SK-N-MC (cell line): ENCODE results near the gene CTXN3.
"Not testable (repeated sequence)": the region's sequence is repeated elsewhere in the genome, so short reads cannot be mapped to it uniquely, and the experiment has no call there.

Source experiments
- DNase-seq: peaks from one replicate; pipeline ENCODE4 v3.0.0-alpha.2; 2011; ENCODE audit warnings: low read depth, low spot score
- H3K27ac ChIP-seq: fragments of 200-600 bp; sonication (generic); 2 replicates; pipeline ENCODE4 v1.5.1; 2016; ENCODE audit warnings: mixed run types
- H3K36me3 ChIP-seq: fragments of 200-600 bp; sonication (generic); 2 replicates; pipeline ENCODE4 v1.6.1; 2017; ENCODE audit warnings: antibody characterized with exemption, low read length, mixed read lengths; ENCODE audit not compliant: insufficient read depth
- H3K4me3 ChIP-seq: fragments of 200-600 bp; sonication (generic); 2 replicates; pipeline ENCODE4 v1.5.1; 2016
- H3K9ac ChIP-seq: fragments of 200-600 bp; sonication (generic); 2 replicates; pipeline ENCODE4 v1.8.0; 2017; ENCODE audit warnings: mixed run types, mixed read lengths; ENCODE audit not compliant: insufficient read length
- H3K9me3 ChIP-seq: fragments of 200-600 bp; sonication (generic); 2 replicates; pipeline ENCODE4 v1.6.1; 2017; ENCODE audit warnings: low read depth, mild to moderate bottlenecking, antibody characterized with exemption, low read length, moderate library complexity, mixed read lengths
- EZH2 ChIP-seq: fragments of 200-600 bp; sonication (generic); IDR thresholded peaks from one replicate; pipeline ENCODE4 v1.6.1; 2017; ENCODE audit warnings: antibody characterized with exemption
- FOXP2 ChIP-seq: optimal IDR thresholded peaks from 2 replicates; pipeline ENCODE3; 2011; ENCODE audit warnings: mild to moderate bottlenecking, moderate library complexity; ENCODE audit not compliant: insufficient read depth; ENCODE audit errors: extremely low read length, control extremely low read depth
- POLR2AphosphoS5 ChIP-seq: IDR thresholded peaks from 2 replicates; pipeline ENCODE4 v1.6.1; 2012; ENCODE audit warnings: mild to moderate bottlenecking, low read depth, low read length, borderline replicate concordance

Gene CTXN3

GRCh38 chr5:127664093-127664492, 15.2 kb downstream of the CTXN3 start:
- H3K27ac ChIP-seq = no peak overlapping the region
- no peak for TF ChIP-seq EZH2
- TF ChIP-seq POLR2AphosphoS5 = no peak
- TF ChIP-seq FOXP2 = no peak
- H3K9ac ChIP-seq = no peak overlapping the region
- no peaks in the 10 kb centered on the region for H3K9me3 ChIP-seq
- no peaks in the 10 kb centered on the region for H3K36me3 ChIP-seq
- H3K4me3 ChIP-seq = no peak overlapping the region
- no peak for DNase-seq

- no peak overlapping the region for H3K9ac ChIP-seq
- TF ChIP-seq POLR2AphosphoS5 (no peak), EZH2 (no peak), FOXP2 (no peak)
- H3K4me3 ChIP-seq = no peak overlapping the region
- no peaks in the 10 kb centered on the region for H3K36me3 ChIP-seq
- no peaks in the 10 kb centered on the region for H3K9me3 ChIP-seq
- no peak overlapping the region for H3K27ac ChIP-seq
- DNase-seq = no peak
Measured at GRCh38 chr5:127665641-127666040, 16.8 kb downstream of the CTXN3 start.

DNA sequence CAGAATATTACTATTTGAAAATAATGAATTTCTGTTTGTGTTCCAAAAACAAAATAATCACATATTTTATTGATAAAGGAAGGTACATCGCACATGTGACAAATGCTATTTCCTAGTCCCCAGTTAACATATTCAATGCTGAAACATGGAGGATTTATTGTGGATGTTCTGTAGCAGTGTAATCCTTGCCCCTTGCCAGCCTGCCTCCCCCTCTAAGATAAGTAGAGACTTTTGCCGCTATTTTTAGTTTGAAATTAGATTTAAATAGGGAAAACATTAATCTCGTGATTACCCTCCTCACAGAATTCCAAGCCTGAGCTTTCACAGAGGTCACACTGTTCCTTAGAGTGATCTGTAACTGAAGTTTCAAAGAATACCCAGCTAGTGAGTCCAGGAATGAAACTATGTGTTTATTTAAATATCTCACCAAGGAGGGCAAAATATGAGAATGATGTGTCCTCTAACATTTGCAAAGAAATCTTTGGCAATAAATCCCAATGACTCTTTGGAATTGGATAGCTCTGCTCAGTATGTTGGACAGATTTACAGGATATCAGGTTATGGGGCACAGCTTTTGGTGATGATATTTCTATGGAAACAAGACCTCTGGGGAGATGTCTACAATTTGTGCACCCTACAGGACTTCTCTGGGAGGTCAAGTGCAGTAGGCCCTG, 17.3 kb downstream of the CTXN3 start:
- Histone ChIP-seq H3K9me3 (no peaks in the 10 kb centered on the region), H3K36me3 (no peaks in the 10 kb centered on the region), H3K9ac (no peak overlapping the region), H3K4me3 (no peak overlapping the region), H3K27ac (no peak overlapping the region)
- DNase-seq = no peak
- no peak for TF ChIP-seq EZH2
- no peak for TF ChIP-seq POLR2AphosphoS5
- TF ChIP-seq FOXP2 = no peak

GRCh38 chr5:127667926-127668325, 19.0 kb downstream of the CTXN3 start:
- H3K4me3 ChIP-seq = no peak overlapping the region
- no peaks in the 10 kb centered on the region for H3K9me3 ChIP-seq
- H3K9ac ChIP-seq = no peak overlapping the region
- no peaks in the 10 kb centered on the region for H3K36me3 ChIP-seq
- TF ChIP-seq FOXP2 (no peak), EZH2 (no peak), POLR2AphosphoS5 (no peak)
- no peak overlapping the region for H3K27ac ChIP-seq
- DNase-seq = no peak

GRCh38 chr5:127671218-127671617, 22.3 kb downstream of the CTXN3 start:
- H3K27ac ChIP-seq = no peak overlapping the region
- DNase-seq = no peak
- H3K4me3 ChIP-seq = no peak overlapping the region
- no peak for TF ChIP-seq EZH2
- TF ChIP-seq FOXP2 = no peak
- TF ChIP-seq POLR2AphosphoS5 = no peak
- H3K9me3 ChIP-seq = no peaks in the 10 kb centered on the region
- no peaks in the 10 kb centered on the region for H3K36me3 ChIP-seq
- no peak overlapping the region for H3K9ac ChIP-seq

- TF ChIP-seq POLR2AphosphoS5 (no peak), EZH2 (no peak), FOXP2 (no peak)
- no peaks in the 10 kb centered on the region for H3K36me3 ChIP-seq
- DNase-seq = peak; percentile 75
- H3K9me3 ChIP-seq = no peaks in the 10 kb centered on the region
- peak overlapping the region; percentile 78; the same call in 1 of the 2 replicates for H3K27ac ChIP-seq
- peak overlapping the region; percentile 31; the same call in 1 of the 2 replicates for H3K4me3 ChIP-seq
- H3K9ac ChIP-seq = no peak overlapping the region
Measured at GRCh38 chr5:127673117-127673800, 24.4 kb downstream of the CTXN3 start.

DNA sequence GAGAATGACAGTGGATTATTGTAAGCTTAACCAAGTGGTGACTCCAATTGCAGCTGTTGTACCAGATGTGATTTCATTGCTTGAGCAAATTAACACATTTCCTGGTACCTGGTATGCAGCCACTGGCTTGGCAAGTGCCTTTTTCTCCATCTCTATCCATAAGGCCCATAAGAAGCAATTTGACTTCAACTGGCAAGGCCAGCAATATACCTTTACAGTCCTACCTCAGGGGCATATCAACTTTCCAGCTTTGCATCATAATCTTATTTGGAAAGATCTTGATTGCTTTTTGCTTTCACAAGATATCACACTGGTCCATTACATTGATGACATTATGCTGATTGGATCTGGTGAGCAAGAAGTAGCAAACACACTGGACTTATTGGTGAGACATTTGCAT, 28.1 kb downstream of the CTXN3 start:
- H3K27ac ChIP-seq, DNase-seq, H3K9ac ChIP-seq, H3K4me3 ChIP-seq, H3K36me3 ChIP-seq, H3K9me3 ChIP-seq: not testable (repeated sequence)

- not testable (repeated sequence) for DNase-seq, H3K9ac ChIP-seq, H3K36me3 ChIP-seq, H3K4me3 ChIP-seq, H3K9me3 ChIP-seq, H3K27ac ChIP-seq
Measured at GRCh38 chr5:127679691-127680330, 30.9 kb downstream of the CTXN3 start.
